Measurements from ENCODE around the gene SLX4. TPM values are rescaled to one million over a fixed set of nuclear protein-coding genes. Genes with fewer than 3 reads are reported as not detected.

Gene SLX4
- total RNA-seq, 1 experiment from 2014 or later: 7.4 TPM

DNA sequence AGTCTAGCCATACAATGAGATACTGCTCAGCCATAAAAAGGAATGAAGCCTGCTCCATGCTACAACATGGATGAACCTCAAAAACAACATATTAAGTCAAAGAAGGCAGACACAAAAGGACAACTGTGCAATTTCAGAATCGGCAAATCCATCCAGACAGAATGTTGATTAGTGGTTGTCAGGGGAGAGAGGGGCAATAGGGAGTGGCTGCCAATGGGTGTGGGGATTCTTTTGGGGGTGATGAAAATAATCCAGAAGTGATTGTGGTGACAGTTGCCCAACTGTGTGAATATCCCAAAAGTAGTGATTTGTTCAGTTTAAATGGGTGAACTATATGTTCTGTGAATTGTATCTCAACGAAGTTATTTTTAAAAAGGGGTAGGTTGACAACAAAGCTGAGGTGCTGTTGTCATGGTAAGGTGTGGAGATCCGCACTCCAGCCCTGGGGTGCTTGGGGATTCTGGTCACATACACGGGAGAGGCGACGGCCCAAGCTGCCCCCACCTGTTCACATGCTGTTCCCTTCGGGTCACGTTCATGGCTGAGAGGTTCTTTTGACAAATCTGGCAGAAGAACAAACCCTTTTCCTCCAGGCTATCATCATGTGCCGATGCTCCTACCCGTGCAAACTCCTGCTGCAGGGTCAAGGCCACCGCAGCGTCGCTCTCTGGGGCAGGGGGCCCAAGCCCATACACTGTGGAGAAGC, 9.6 kb downstream of the SLX4 start:
- no peak for DNase-seq (ENCODE audit: low spot score)

GRCh38 chr16:3599922-3600321, 11.5 kb downstream of the SLX4 start:
- no peak for DNase-seq (ENCODE audit: low spot score)

DNA sequence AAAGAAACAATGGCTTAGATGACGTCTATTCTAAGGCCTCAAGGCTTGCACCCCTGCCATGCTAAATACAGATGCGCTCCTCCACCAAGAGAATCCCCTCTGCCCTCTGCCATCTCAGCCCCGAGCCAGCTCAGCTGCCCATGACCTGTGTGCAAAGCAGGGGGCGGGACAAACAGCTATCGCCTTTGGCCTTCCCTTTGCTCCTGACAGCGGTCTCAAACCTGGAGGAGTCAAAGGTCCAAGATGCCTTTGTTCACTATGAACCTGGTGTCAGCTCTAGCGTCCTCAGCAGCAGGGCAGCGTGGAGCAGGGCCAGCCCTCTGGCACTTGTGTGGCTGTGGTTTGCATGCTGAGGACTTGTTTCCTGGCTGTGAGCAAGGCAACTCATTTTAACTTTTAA, 12.3 kb downstream of the SLX4 start:
- no peak for DNase-seq (ENCODE audit: low spot score)

DNA sequence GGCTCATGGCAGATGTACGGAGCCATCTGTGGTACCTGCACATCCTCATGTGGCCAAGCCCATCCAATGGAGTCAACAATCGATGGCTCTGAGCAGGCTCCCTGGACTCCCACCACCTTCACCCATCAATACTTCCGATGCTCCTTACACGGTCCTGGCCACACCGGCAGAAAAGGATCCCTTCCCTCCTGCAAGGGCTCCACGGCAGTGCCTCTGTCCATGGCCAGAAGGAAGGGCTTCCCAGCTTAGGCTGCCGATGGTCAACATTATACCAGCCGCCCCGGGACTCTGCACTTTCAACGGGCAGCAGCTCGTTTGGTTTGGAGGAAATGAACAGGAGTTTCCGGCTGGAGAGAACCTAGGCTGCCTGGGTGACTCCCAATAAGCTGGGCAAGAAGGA, 13.2 kb downstream of the SLX4 start:
- DNase-seq (ENCODE audit: low spot score): no peak

DNA sequence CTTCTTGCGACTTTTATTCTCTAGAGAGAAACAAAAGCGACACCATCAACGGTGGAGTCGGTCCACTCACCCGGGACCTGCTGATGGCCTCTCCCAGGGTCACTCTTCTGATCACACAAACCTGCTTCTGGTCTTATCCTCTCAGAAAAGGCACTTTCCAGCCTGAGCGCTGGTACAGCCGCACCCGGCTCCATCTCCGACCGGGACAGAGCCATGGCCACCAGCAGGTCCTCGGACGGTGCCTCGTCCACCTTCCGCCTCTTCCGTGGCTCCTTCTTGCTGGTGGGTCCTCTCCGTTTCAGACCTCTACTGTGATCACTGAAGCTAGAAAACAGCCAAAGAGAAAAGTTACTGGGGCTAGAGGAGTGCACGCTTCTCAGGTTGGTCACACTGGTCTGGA, 13.7 kb downstream of the SLX4 start:
- DNase-seq (ENCODE audit: low spot score): no peak

- DNase-seq (ENCODE audit: low spot score): no peak
Observed at GRCh38 chr16:3597226-3597625, 14.2 kb downstream of the SLX4 start.

- DNase-seq (ENCODE audit: low spot score): no peak
Observed at GRCh38 chr16:3596101-3596861, 15.1 kb downstream of the SLX4 start.

- no peak for DNase-seq (ENCODE audit: low spot score)
Observed at GRCh38 chr16:3595521-3596021, 15.8 kb downstream of the SLX4 start.

DNA sequence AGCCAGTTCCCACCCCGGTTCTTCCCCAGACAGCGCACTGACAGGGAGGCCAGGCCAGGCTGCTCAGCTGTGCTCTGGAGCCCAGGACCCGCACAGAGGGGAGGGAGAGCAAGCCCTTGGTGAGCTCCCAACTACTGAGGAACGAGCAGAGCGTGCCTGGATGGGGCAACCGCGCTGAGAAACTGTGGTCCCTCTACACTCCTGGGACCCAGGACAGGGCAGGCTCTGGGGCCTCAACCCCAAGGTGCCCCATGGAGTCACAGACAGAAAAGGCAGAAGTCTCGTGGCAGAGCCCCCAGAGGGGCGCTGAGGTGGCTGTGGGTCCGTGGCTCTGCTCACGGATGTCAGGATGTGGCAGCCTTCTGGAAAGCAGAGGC, 16.3 kb downstream of the SLX4 start:
- DNase-seq (ENCODE audit: low spot score): no peak

DNA sequence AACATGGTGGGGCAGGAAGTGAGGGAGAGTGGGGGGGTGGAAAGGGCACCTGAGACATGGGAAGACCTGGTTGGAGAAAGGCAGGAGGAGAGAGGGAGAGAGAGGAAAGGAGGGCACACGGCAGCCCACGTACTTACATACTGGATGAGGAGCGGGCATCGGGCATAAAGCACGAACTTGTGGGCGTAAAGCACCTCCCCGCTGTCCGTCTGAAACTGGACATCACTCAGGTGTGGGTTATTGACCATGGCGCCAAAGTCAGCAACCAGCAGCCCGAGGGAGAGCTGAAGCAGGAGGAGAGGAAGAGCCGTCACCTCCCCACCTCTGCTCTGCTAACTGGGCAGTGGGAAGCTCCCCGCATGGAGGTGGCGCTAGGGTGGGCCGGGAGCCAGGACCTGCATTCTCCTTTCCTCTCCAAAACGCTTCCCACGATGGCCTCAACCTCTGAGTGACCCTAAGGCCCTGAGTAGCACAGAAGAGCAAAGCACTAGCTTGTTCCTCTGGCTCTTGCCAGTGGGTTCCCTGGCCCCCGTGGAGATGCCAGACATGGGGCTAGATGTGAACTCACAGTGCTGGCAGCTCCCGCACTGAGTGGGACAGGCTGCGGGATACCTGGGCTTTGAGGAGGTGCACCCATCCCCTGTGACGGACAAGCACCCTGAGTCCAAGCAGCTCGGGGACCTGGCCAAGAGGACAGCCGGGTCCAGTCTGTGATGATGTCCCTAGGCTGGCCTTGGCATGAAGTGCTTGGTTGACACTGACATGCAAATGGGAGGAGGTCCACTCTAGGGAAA, 16.9 kb downstream of the SLX4 start:
- DNase-seq (ENCODE audit: low spot score): no peak

GRCh38 chr16:3592559-3592958, 18.8 kb downstream of the SLX4 start:
- no peak for DNase-seq (ENCODE audit: low spot score)

- no peak for DNase-seq (ENCODE audit: low spot score)
Observed at GRCh38 chr16:3591991-3592390, 19.4 kb downstream of the SLX4 start.

- DNase-seq (ENCODE audit: low spot score): no peak
Observed at GRCh38 chr16:3591436-3591803, 20.0 kb downstream of the SLX4 start.

- DNase-seq (ENCODE audit: low spot score): no peak
Observed at GRCh38 chr16:3590736-3591435, 20.5 kb downstream of the SLX4 start.

DNA sequence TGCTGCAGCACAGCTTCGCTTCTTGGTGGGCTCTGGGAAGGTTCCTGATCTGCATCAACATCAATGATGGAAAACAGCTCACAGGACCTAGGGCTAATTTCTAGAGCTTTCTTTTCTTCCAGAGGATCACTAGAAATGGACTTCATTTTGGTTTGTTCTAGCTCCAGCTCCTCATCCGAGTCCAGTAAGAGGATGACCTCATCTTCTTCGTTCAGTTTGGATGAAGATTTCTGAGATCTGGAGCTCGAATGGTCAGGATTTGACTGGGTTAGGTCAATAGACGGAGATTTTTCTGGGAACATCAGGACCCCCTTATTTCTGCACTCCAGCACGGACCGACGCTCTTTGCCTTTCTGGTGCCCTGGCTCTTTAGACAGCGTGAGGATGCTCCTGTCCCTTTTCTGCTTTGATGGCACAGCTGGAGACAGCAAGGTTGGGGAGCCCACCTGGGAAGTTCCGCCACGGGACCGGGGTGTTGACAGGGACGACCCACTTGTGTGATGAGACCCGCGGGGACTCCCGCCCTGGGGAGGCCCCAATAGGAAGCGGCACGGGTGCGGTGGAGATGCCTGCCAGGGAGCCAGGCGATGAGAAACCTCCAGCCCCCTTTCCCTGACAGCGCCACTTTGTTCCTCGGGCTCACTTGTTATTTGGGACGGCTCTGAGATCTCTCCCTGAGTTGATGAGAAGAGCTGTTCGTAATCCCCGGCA, 21.3 kb downstream of the SLX4 start:
- no peak for DNase-seq (ENCODE audit: low spot score)

GRCh38 chr16:3589441-3589921, 21.9 kb downstream of the SLX4 start:
- DNase-seq (ENCODE audit: low spot score): no peak

GRCh38 chr16:3589001-3589400, 22.4 kb downstream of the SLX4 start:
- no peak for DNase-seq (ENCODE audit: low spot score)

GRCh38 chr16:3587547-3588110, 23.8 kb downstream of the SLX4 start:
- DNase-seq (ENCODE audit: low spot score): no peak

GRCh38 chr16:3584412-3584811, 27.0 kb downstream of the SLX4 start:
- DNase-seq (ENCODE audit: low spot score): no peak

GRCh38 chr16:3583303-3584038, 27.9 kb downstream of the SLX4 start:
- no peak for DNase-seq (ENCODE audit: low spot score)
